B cell (primary cell): ENCODE measurements around the gene MUC6. TPM values are rescaled to one million over a fixed set of nuclear protein-coding genes. Genes with fewer than 3 reads are reported as not detected.

ENCODE experiments used
- ATAC-seq: fragments of 200-7000 bp; cut with Tn5 transposase; one replicate; pipeline ENCODE4 v1.10.0; 2021; ENCODE audit warnings: low read depth, mild to moderate bottlenecking, moderate number of reproducible peaks, moderate library complexity
- CTCF ChIA-PET: fragments of 350-600 bp; sonication (Branson Sonifier 250); formaldehyde crosslinking; loops from one replicate; lab custom pipeline; 2021; ENCODE audit warnings: antibody characterized with exemption, inconsistent platforms; lab: Charles Lee
- POLR2A ChIA-PET: fragments of 350-600 bp; sonication (Branson Sonifier 250); formaldehyde crosslinking; loops from one replicate; lab custom pipeline; 2021; ENCODE audit warnings: antibody characterized with exemption; lab: Charles Lee
- DNase-seq: peaks from one replicate; pipeline ENCODE4 v3.0.0; 2013
- H2AFZ ChIP-seq: 2 replicates; pipeline ENCODE4 v1.6.1; 2012; ENCODE audit warnings: mild to moderate bottlenecking, low read depth, low read length; ENCODE audit not compliant: insufficient read depth, poor library complexity, severe bottlenecking
- H3K27ac ChIP-seq, 2 donors: 1 replicate in 1 of 2; 2 replicates in 1 of 2; pipeline ENCODE4 v1.5.1; 2012 to 2013; ENCODE audit warnings: low read length in 2 of 2, mild to moderate bottlenecking in 2 of 2, moderate library complexity in 1 of 2
- H3K27me3 ChIP-seq, 4 experiments: fragments of 200-600 bp in 1 of 4; sonication (generic) in 1 of 4; replicated peaks in 1 of 4; 1 replicate in 2 of 4; 2 replicates in 2 of 4; pipeline versions ENCODE4 v1.6.1 to v1.7.0; 2013 to 2016; ENCODE audit warnings: low read length in 3 of 4, mild to moderate bottlenecking in 2 of 4, mixed read lengths in 1 of 4, moderate library complexity in 1 of 4; ENCODE audit not compliant: insufficient read depth in 4 of 4, control insufficient read depth in 3 of 4; ENCODE audit errors: control extremely low read depth in 1 of 4
- H3K36me3 ChIP-seq, 2 experiments: replicated peaks in 1 of 2; 1 replicate in 1 of 2; 2 replicates in 1 of 2; pipeline versions ENCODE4 v1.6.1 to v1.7.1; 2013; ENCODE audit warnings: low read length in 1 of 2; ENCODE audit not compliant: insufficient read depth in 2 of 2, control insufficient read depth in 1 of 2; ENCODE audit errors: control extremely low read depth in 1 of 2, extremely low read depth in 1 of 2
- H3K4me1 ChIP-seq, 2 donors: fragments of 200-600 bp in 1 of 2; sonication (generic) in 1 of 2; 1 replicate in 1 of 2; 2 replicates in 1 of 2; pipeline versions ENCODE4 v1.5.1 to v1.6.1; 2013 to 2017; ENCODE audit warnings: low read length in 2 of 2; ENCODE audit not compliant: control insufficient read depth in 2 of 2, insufficient read depth in 2 of 2
- H3K4me2 ChIP-seq: replicated peaks from 2 replicates; pipeline ENCODE3; 2012; ENCODE audit warnings: mild to moderate bottlenecking, low read depth, low read length; ENCODE audit not compliant: poor library complexity, severe bottlenecking
- H3K4me3 ChIP-seq, 5 experiments: fragments of 200-600 bp in 1 of 5; sonication (generic) in 1 of 5; 1 replicate in 3 of 5; 2 replicates in 2 of 5; pipeline versions ENCODE4 v1.5.1 to v1.7.0; 2011 to 2016; ENCODE audit warnings: low read length in 4 of 5, mild to moderate bottlenecking in 4 of 5, low read depth in 2 of 5, control low read depth in 1 of 5, moderate library complexity in 1 of 5; ENCODE audit not compliant: insufficient read depth in 1 of 5; ENCODE audit errors: control extremely low read depth in 1 of 5, extremely low read depth in 1 of 5
- H3K79me2 ChIP-seq: fragments of 200-600 bp; sonication (generic); one replicate; pipeline ENCODE4 v1.6.0; 2016; ENCODE audit warnings: low read length; ENCODE audit not compliant: control insufficient read depth, insufficient read depth
- H3K9ac ChIP-seq: fragments of 200-600 bp; sonication (generic); 2 replicates; pipeline ENCODE4 v1.6.1; 2017; ENCODE audit warnings: mild to moderate bottlenecking, low read length, moderate library complexity
- H3K9me3 ChIP-seq, 3 donors: one replicate each; pipeline versions ENCODE4 v1.6.1 to v1.7.1; 2013; ENCODE audit warnings: low read length in 2 of 3; ENCODE audit not compliant: control insufficient read depth in 2 of 3, insufficient read depth in 1 of 3; ENCODE audit errors: control extremely low read depth in 1 of 3
- H4K20me1 ChIP-seq: 2 replicates; pipeline ENCODE4 v1.6.0; 2012; ENCODE audit warnings: mild to moderate bottlenecking, low read length; ENCODE audit not compliant: insufficient read depth, control insufficient read depth, poor library complexity, severe bottlenecking
- H3K27ac Mint-ChIP-seq: one replicate; pipeline ENCODE4 v1.8.0; 2021; ENCODE audit warnings: mixed read lengths
- H3K27me3 Mint-ChIP-seq: one replicate; pipeline ENCODE4 v1.8.0; 2021; ENCODE audit warnings: mixed read lengths
- H3K4me1 Mint-ChIP-seq: one replicate; pipeline ENCODE4 v1.8.0; 2021; ENCODE audit warnings: mixed read lengths
- H3K4me3 Mint-ChIP-seq: one replicate; pipeline ENCODE4 v1.8.0; 2021; ENCODE audit warnings: mixed read lengths
- H3K9me3 Mint-ChIP-seq: one replicate; pipeline ENCODE4 v1.8.0; 2022; ENCODE audit warnings: mixed read lengths; ENCODE audit not compliant: insufficient read depth
- CTCF ChIP-seq: fragments of 200-600 bp; IDR thresholded peaks from one replicate; pipeline ENCODE4 v1.8.0; 2022; ENCODE audit warnings: antibody characterized with exemption, mild to moderate bottlenecking
- EZH2 ChIP-seq: IDR thresholded peaks from 2 replicates; pipeline ENCODE4 v1.6.1; 2012; ENCODE audit warnings: borderline replicate concordance, low read depth, mild to moderate bottlenecking, moderate library complexity, low read length; ENCODE audit not compliant: insufficient read depth, poor library complexity, severe bottlenecking
- WGBS: methylation state at CpG from one replicate; pipeline ENCODE4 v1.1.5; 2013; ENCODE audit warnings: missing lambda C conversion rate; ENCODE audit not compliant: insufficient coverage; 5-methylcytosine and 5-hydroxymethylcytosine counted together
- intact Hi-C: fragments of 100-400 bp; cut with micrococcal nuclease; formaldehyde crosslinking; loops from one replicate; pipeline ENCODE4 v1.10.0; 2022
- polyA plus RNA-seq: library from polyadenylated mRNA; depleted of rRNA; stranded (reverse); fragments of >200 nt; gene quantifications from 2 replicates; pipeline ENCODE4 v1.2.3, GENCODE V29; 2012
- total RNA-seq, 2 donors: library from RNA; stranded (reverse); fragments of 120-200 nt in 1 of 2; gene quantifications; 1 replicate in 1 of 2; 2 replicates in 1 of 2; pipeline versions ENCODE4 v1.2.3 to v1.2.4, GENCODE V29; 2013 to 2022

MUC6 gene
- total and polyA plus RNA-seq, 2 donors (not counting 1 experiment from before 2014, with no cell fraction given), result not detected

DNA sequence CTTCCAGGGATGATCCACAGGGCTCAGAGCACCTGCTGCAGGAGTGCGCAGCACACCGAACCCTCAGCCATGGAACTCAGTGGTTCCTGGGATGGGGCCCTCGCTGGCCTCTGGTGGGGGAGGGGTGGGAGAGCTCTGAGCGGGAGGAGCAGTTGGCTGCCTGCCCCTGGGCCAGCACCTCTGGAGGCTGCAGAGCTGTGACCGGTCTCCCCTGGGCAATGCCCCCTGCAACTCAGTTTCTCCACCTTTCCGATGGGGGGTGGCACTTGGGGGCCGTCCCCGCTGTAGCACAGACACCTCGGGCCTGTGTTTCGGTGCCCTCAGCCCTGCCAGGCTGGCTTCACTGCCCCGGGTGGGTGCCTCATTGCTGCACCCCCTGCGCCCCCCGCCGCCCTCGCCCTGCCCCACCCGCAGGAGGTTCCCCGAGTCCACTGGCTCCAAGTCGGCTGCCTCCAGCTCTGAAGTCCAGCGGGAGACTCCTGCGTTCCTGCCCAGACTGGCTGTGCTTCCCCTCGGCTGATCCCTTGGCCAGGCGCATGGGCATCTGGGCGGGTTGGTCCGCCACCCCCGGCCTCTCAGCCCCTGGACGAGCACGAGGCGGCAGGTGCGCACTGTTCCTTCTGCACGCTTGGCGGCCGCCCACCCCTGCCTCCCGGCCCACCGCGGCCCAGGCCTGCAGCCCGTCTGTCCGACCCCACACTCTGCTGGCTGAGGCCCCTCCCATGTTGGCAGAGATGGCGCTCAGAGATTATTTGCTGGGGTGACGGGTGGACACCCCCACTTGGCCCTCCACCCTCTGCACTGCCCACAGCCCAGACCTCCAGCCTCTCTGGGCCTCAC is 1.8 kb downstream of the MUC6 start:
- CTCF ChIA-PET, result no interaction called here
- H3K9me3 ChIP-seq, result no peaks in the 10 kb centered on the region
- 89% methylated on average over 39 of the region's 39 CpGs for WGBS
- Mint-ChIP-seq H3K4me3 (no peak overlapping the region), H3K4me1 (no peaks in the 10 kb centered on the region), H3K9me3 (no peaks in the 10 kb centered on the region), H3K27me3 (no peaks in the 10 kb centered on the region), H3K27ac (no peak overlapping the region)
- intact Hi-C loops, result no loop called here
- no peaks in the 10 kb centered on the region for H3K36me3 ChIP-seq
- H3K4me2 ChIP-seq, result no peak overlapping the region
- H3K4me3 ChIP-seq, result no peak overlapping the region
- POLR2A ChIA-PET, result no interaction called here
- H3K27ac ChIP-seq, result no peak overlapping the region
- H2AFZ ChIP-seq, result no peak overlapping the region
- no peaks in the 10 kb centered on the region for H3K27me3 ChIP-seq
- ATAC-seq, result no peak
- DNase-seq, result no peak
- no peak for TF ChIP-seq CTCF
- TF ChIP-seq EZH2, result no peak
- H3K9ac ChIP-seq, result no peak overlapping the region
- no peaks in the 10 kb centered on the region for H4K20me1 ChIP-seq
- H3K4me1 ChIP-seq, result no peaks in the 10 kb centered on the region
- H3K79me2 ChIP-seq, result no peaks in the 10 kb centered on the region

GRCh38 chr11:1034001-1034400 is 2.5 kb downstream of the MUC6 start:
- no peak overlapping the region for H3K27ac Mint-ChIP-seq

More at GRCh38 chr11:1034001-1034400, 2.5 kb downstream of the MUC6 start:
- no peak overlapping the region for H3K27ac ChIP-seq
- H3K9ac ChIP-seq, result no peak overlapping the region
- H3K27me3 ChIP-seq, result no peaks in the 10 kb centered on the region
- H3K36me3 ChIP-seq, result no peaks in the 10 kb centered on the region
- no peak overlapping the region for H2AFZ ChIP-seq
- WGBS, result 91% methylated on average over 8 of the region's 8 CpGs
- TF ChIP-seq CTCF (no peak), EZH2 (no peak)
- ATAC-seq (no peak), DNase-seq (no peak)
- no peaks in the 10 kb centered on the region for H3K79me2 ChIP-seq
- Mint-ChIP-seq H3K9me3 (no peaks in the 10 kb centered on the region), H3K4me1 (no peaks in the 10 kb centered on the region), H3K4me3 (no peak overlapping the region), H3K27me3 (no peaks in the 10 kb centered on the region)
- intact Hi-C loops, result no loop called here
- ChIA-PET POLR2A (no interaction called here), CTCF (no interaction called here)
- H3K4me3 ChIP-seq, result no peak overlapping the region
- H4K20me1 ChIP-seq, result no peaks in the 10 kb centered on the region
- H3K4me1 ChIP-seq, result no peaks in the 10 kb centered on the region
- H3K9me3 ChIP-seq, result no peaks in the 10 kb centered on the region
- H3K4me2 ChIP-seq, result no peak overlapping the region
